ENCODE data around the gene NFRKB.
"Not testable (repeated sequence)": the region's sequence is repeated elsewhere in the genome, so short reads cannot be mapped to it uniquely, and the experiment has no call there.

The NFRKB gene

DNA sequence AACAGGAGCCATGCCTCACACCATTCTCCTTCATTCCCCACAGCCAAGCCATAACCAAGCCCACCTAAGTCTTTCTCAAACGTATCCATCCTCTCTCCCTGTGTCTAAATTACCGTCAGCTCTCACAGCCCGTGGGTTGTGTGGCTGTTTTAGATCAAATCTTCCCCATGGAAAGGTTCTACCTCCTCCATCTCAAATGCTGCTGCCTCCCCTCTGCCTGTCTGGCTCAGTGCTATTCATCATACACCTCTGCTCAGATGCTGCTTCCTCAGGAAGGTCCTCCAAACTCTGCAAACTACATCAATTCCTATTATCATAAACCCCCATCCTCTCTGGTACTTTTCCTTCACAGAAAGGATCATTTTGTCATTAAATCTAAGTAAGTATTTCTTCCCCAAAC, 15.1 kb downstream of the NFRKB start:
- Histone ChIP-seq H3K9me3 (ENCODE audit: severe bottlenecking) (no peaks in the 10 kb centered on the region), H3K36me3 (peaks cover 93% of the 10 kb centered on the region), H3K4me3 (ENCODE audit: low read depth, low read length) (no peak overlapping the region)

DNA sequence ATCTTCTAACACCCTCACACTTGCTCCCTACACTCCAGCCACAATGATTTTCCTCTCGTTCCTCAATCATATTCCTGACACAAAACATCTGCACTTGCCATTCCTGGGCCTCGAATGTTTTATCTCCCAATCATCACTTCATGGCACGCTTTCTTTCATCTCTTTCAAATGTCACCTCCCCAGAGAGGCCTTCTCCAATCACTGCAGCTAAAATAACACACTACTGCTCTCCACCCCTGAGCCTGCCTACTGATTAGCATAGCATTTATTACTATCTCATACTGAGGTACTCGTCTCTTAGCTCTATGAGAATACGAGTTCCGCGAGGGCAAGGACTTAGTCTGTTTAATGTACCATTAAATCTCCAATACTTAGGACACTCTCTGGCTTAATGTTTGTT, 23.5 kb downstream of the NFRKB start:
- no peak for DNase-seq
- no peak overlapping the region for H3K27ac ChIP-seq
- H3K27me3 ChIP-seq (ENCODE audit: insufficient read depth, low read depth, severe bottlenecking), result no peaks in the 10 kb centered on the region
- TF ChIP-seq, protein P1, sequence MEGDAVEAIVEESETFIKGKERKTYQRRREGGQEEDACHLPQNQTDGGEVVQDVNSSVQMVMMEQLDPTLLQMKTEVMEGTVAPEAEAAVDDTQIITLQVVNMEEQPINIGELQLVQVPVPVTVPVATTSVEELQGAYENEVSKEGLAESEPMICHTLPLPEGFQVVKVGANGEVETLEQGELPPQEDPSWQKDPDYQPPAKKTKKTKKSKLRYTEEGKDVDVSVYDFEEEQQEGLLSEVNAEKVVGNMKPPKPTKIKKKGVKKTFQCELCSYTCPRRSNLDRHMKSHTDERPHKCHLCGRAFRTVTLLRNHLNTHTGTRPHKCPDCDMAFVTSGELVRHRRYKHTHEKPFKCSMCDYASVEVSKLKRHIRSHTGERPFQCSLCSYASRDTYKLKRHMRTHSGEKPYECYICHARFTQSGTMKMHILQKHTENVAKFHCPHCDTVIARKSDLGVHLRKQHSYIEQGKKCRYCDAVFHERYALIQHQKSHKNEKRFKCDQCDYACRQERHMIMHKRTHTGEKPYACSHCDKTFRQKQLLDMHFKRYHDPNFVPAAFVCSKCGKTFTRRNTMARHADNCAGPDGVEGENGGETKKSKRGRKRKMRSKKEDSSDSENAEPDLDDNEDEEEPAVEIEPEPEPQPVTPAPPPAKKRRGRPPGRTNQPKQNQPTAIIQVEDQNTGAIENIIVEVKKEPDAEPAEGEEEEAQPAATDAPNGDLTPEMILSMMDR (IDR thresholded peaks at IDR 0.05; ENCODE audit: low read depth, low read length), result no peak
- no peak overlapping the region for H3K4me3 ChIP-seq (ENCODE audit: low read depth, low read length)
- H3K36me3 ChIP-seq, result peaks cover 88% of the 10 kb centered on the region
- H3K9me3 ChIP-seq (ENCODE audit: severe bottlenecking), result no peaks in the 10 kb centered on the region

More for the DNA sequence above, 15.1 kb downstream of the NFRKB start:
- no peak overlapping the region for H3K27ac ChIP-seq
- TF ChIP-seq, protein P1 (IDR thresholded peaks at IDR 0.05; ENCODE audit: low read depth, low read length), result no peak
- no peaks in the 10 kb centered on the region for H3K27me3 ChIP-seq (ENCODE audit: insufficient read depth, low read depth, severe bottlenecking)
- DNase-seq, result no peak

DNA sequence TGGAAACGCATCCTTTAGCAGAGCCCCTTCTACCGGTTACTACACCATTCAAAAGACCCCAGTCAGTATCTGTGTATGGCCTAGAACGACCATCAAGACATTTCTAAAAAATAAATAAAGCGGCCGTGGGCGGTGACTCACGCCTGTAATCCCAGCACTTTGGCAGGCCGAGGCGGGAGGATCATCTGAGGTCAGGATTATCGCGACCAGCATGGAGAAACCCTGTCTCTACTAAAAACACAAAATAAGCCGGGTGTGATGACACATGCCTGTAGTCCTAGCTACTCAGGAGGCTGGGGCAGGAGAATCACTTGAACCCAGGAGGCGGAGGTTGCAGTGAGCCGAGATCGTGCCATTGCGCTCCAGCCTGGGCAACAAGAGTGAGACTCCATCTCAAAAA, 26.8 kb downstream of the NFRKB start:
- H3K27me3 ChIP-seq (ENCODE audit: insufficient read depth, low read depth, severe bottlenecking); H3K27ac ChIP-seq; H3K4me3 ChIP-seq (ENCODE audit: low read depth, low read length); H3K9me3 ChIP-seq (ENCODE audit: severe bottlenecking): not testable (repeated sequence)
- peaks cover 92% of the 10 kb centered on the region for H3K36me3 ChIP-seq
- DNase-seq, result peak; percentile 50

DNA sequence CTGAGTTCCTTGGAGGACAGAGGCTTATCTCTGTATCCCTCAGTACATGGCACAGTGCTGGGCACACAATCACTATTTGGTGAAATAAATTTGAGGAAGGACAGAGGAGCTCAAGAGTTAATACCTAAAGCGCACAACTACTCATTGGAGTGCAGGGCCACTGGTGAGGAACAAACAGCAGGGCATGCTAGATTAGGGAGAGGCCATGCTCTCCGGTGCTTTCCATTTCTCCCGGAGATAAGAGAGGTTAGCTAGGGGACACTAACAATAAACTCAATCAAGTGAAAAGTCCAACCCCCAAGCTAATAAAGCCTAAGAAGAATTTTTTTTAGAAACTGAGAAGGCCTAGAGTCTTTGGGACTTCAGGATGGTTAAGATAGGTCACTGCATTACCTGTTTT, 29.1 kb downstream of the NFRKB start:
- Histone ChIP-seq H3K27ac (no peak overlapping the region), H3K27me3 (ENCODE audit: insufficient read depth, low read depth, severe bottlenecking) (no peaks in the 10 kb centered on the region), H3K4me3 (ENCODE audit: low read depth, low read length) (no peak overlapping the region), H3K36me3 (peaks cover 77% of the 10 kb centered on the region), H3K9me3 (ENCODE audit: severe bottlenecking) (no peaks in the 10 kb centered on the region)
- TF ChIP-seq, protein P1 (IDR thresholded peaks at IDR 0.05; ENCODE audit: low read depth, low read length), result no peak
- DNase-seq, result no peak

DNA sequence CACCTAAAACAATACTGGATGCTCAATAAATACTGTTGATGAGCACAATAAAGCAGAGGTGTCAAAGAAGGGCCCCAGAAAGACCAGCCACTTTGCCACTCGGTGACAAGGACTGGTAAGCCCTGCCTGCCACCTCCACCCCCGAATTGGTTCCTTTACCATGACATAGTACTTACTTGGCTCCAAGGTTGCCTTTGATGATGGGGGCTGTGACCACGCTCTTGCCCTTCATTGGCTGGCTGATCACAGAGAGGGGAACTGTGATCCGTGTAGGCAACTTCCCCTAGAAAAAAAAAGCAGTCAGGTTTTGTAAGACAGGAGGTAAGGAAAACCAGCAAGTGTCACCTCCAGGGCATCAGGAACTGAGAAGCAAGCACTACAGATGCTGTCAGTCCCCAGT, 29.7 kb downstream of the NFRKB start:
- no peaks in the 10 kb centered on the region for H3K9me3 ChIP-seq (ENCODE audit: severe bottlenecking)
- TF ChIP-seq, protein P1 (IDR thresholded peaks at IDR 0.05; ENCODE audit: low read depth, low read length), result no peak
- H3K36me3 ChIP-seq, result peaks cover 71% of the 10 kb centered on the region
- no peak for DNase-seq
- no peak overlapping the region for H3K4me3 ChIP-seq (ENCODE audit: low read depth, low read length)
- H3K27ac ChIP-seq, result no peak overlapping the region
- H3K27me3 ChIP-seq (ENCODE audit: insufficient read depth, low read depth, severe bottlenecking), result no peaks in the 10 kb centered on the region

DNA sequence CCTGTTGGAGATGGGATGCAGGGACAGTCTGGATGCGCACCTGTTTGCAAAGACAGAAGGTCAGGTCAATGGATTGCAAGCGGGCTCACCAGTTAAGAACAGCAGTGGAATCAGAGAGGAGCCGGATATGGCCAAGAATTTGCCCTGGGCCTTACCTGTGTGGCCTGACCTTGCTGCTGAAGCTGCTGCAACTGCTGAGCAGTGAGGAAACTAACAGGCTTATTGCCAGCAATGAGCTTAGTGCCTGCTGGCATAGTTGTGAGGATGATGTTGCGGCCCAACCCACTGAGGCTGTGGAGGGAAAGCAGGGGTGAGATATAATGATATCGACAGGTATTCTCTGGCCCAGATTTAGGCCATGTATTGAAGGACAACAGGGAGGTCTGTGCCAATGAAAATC, 30.6 kb downstream of the NFRKB start:
- TF ChIP-seq, protein P1 (IDR thresholded peaks at IDR 0.05; ENCODE audit: low read depth, low read length), result no peak
- Histone ChIP-seq H3K27me3 (ENCODE audit: insufficient read depth, low read depth, severe bottlenecking) (no peaks in the 10 kb centered on the region), H3K36me3 (peaks cover 66% of the 10 kb centered on the region), H3K4me3 (ENCODE audit: low read depth, low read length) (no peak overlapping the region), H3K27ac (no peak overlapping the region), H3K9me3 (ENCODE audit: severe bottlenecking) (no peaks in the 10 kb centered on the region)
- no peak for DNase-seq
